SU-DHL-6 (cell line): ENCODE data around the gene DYSF.

Source experiments
- CTCF ChIP-seq: fragments of 200-600 bp; sonication (generic); IDR thresholded peaks from one replicate; pipeline ENCODE4 v1.5.1; 2017; ENCODE audit warnings: antibody characterized with exemption, mild to moderate bottlenecking, low read length, moderate library complexity; ENCODE audit not compliant: insufficient read depth, poor library complexity, severe bottlenecking
- EZH2phosphoT487 ChIP-seq: fragments of 200-600 bp; sonication (generic), shearing (Covaris generic); conservative IDR thresholded peaks from 2 replicates; pipeline ENCODE4 v1.6.1; 2018; ENCODE audit warnings: mild to moderate bottlenecking, antibody characterized with exemption, low read length, moderate library complexity, mixed read lengths

GRCh38 chr2:71474744-71475397 lies 21.5 kb downstream of the DYSF start:
- TF ChIP-seq EZH2phosphoT487 (no peak), CTCF (no peak)
